Endothelial cell of umbilical vein (primary cell): ENCODE data around the gene KIAA1217. TPM values are rescaled to one million over a fixed set of nuclear protein-coding genes. Genes with fewer than 3 reads are reported as not detected.

Experiments
- BruUV-seq: library from RNA; stranded (reverse); fragments of 400-500 nt; replicated peaks from 2 replicates; lab custom pipeline; 2021; lab: Mats Ljungman, UMichigan
- CTCF ChIA-PET: fragments of 300-600, 350-600 bp; sonication (Branson Sonifier 250); formaldehyde crosslinking; loops from one replicate; lab custom pipeline; 2021; ENCODE audit warnings: antibody characterized with exemption, inconsistent platforms; lab: Charles Lee
- POLR2A ChIA-PET: fragments of 300-600, 350-600 bp; sonication (Branson Sonifier 250); formaldehyde crosslinking; loops from one replicate; lab custom pipeline; 2021; ENCODE audit warnings: antibody characterized with exemption, inconsistent platforms; lab: Charles Lee
- DNase-seq: peaks from one replicate; pipeline ENCODE4 v3.0.0-alpha.2; 2011; ENCODE audit warnings: low read depth, low spot score
- FAIRE-seq: peaks from 2 replicates; lab custom pipeline; 2011; peaks lifted over from hg19 to GRCh38; lab: Jason Lieb, UNC
- H2AFZ ChIP-seq: 2 replicates; pipeline ENCODE4 v1.6.0; 2012; ENCODE audit warnings: low read depth, low read length, control low read depth, inconsistent platforms
- H3K27ac ChIP-seq: 2 replicates; pipeline ENCODE4 v1.5.1; 2011; ENCODE audit warnings: low read depth, mild to moderate bottlenecking, control low read depth, low read length, moderate library complexity; ENCODE audit not compliant: insufficient read depth
- H3K27me3 ChIP-seq, 2 experiments: 2 replicates each; pipeline versions ENCODE4 v1.6.0 to v1.6.1; 2011; ENCODE audit warnings: low read length in 2 of 2, mixed read lengths in 1 of 2; ENCODE audit not compliant: control insufficient read depth in 2 of 2, insufficient read depth in 2 of 2
- H3K36me3 ChIP-seq, 2 experiments: 2 replicates in 1 of 2; 3 replicates in 1 of 2; pipeline ENCODE4 v1.5.1; 2011; ENCODE audit warnings: low read length in 2 of 2, mild to moderate bottlenecking in 1 of 2, moderate library complexity in 1 of 2; ENCODE audit not compliant: control insufficient read depth in 2 of 2, insufficient read depth in 2 of 2; ENCODE audit errors: extremely low read depth in 1 of 2
- H3K4me1 ChIP-seq: 3 replicates; pipeline ENCODE4 v1.5.1; 2011; ENCODE audit warnings: mild to moderate bottlenecking, low read length; ENCODE audit not compliant: control insufficient read depth, insufficient read depth; ENCODE audit errors: extremely low read depth
- H3K4me2 ChIP-seq: 2 replicates; pipeline ENCODE4 v1.6.1; 2011; ENCODE audit warnings: low read length, control low read depth, mixed read lengths; ENCODE audit not compliant: insufficient read depth
- H3K4me3 ChIP-seq, 3 experiments: fragments of 200-600 bp in 1 of 3; sonication (generic), shearing (Covaris generic) in 1 of 3; replicated peaks in 1 of 3; 2 replicates each; pipeline ENCODE4 v1.5.1; 2011 to 2016; ENCODE audit warnings: control low read depth in 3 of 3, low read length in 3 of 3, mild to moderate bottlenecking in 2 of 3, inconsistent platforms in 1 of 3, low read depth in 1 of 3, moderate library complexity in 1 of 3; ENCODE audit not compliant: insufficient read depth in 1 of 3
- H3K79me2 ChIP-seq: 2 replicates; pipeline ENCODE4 v1.6.0; 2012; ENCODE audit warnings: low read length, inconsistent platforms; ENCODE audit not compliant: control insufficient read depth, insufficient read depth
- H3K9ac ChIP-seq: replicated peaks from 2 replicates; pipeline ENCODE3; 2011; ENCODE audit warnings: low read length, control low read depth; ENCODE audit not compliant: insufficient read depth; ENCODE audit errors: extremely low read depth
- H3K9me1 ChIP-seq: replicated peaks from 3 replicates; pipeline ENCODE4 v1.6.0; 2011; ENCODE audit warnings: mild to moderate bottlenecking, low read length; ENCODE audit not compliant: control insufficient read depth, insufficient read depth; ENCODE audit errors: extremely low read depth
- H3K9me3 ChIP-seq: replicated peaks from 2 replicates; pipeline ENCODE4 v1.5.1; 2012; ENCODE audit warnings: low read length, inconsistent platforms; ENCODE audit not compliant: control insufficient read depth, insufficient read depth
- H4K20me1 ChIP-seq: replicated peaks from 2 replicates; pipeline ENCODE3; 2011; ENCODE audit warnings: mild to moderate bottlenecking, low read length; ENCODE audit not compliant: control insufficient read depth, insufficient read depth; ENCODE audit errors: extremely low read depth
- EZH2 ChIP-seq: IDR thresholded peaks from 2 replicates; pipeline ENCODE4 v1.6.1; 2012; ENCODE audit warnings: borderline replicate concordance, low read depth, mild to moderate bottlenecking, moderate library complexity, low read length, inconsistent platforms; ENCODE audit not compliant: severe bottlenecking
- FOS ChIP-seq: IDR thresholded peaks from 2 replicates; pipeline ENCODE4 v1.6.1; 2011; ENCODE audit warnings: mild to moderate bottlenecking, low read length, moderate library complexity, borderline replicate concordance; ENCODE audit not compliant: insufficient read depth
- GATA2 ChIP-seq: IDR thresholded peaks from 2 replicates; pipeline ENCODE4 v1.7.0; 2011; ENCODE audit warnings: low read depth, mild to moderate bottlenecking, moderate library complexity, mixed read lengths, low read length; ENCODE audit not compliant: insufficient read length, insufficient read depth
- JUN ChIP-seq: IDR thresholded peaks from 2 replicates; pipeline ENCODE4 v1.6.1; 2011; ENCODE audit warnings: borderline replicate concordance, low read depth; ENCODE audit not compliant: insufficient read length, insufficient read depth
- MYC ChIP-seq: IDR thresholded peaks from one replicate; pipeline ENCODE4 v1.6.1; 2011; ENCODE audit warnings: mild to moderate bottlenecking, low read depth, low read length
- POLR2A ChIP-seq: IDR thresholded peaks from 2 replicates; pipeline ENCODE4 v1.6.1; 2012; ENCODE audit warnings: low read depth, mild to moderate bottlenecking, control low read depth, low read length
- POLR2AphosphoS5 ChIP-seq: IDR thresholded peaks from 2 replicates; pipeline ENCODE4 v1.6.1; 2012; ENCODE audit warnings: low read depth, mild to moderate bottlenecking, control low read depth, low read length, moderate library complexity; ENCODE audit not compliant: insufficient read depth
- dilution Hi-C: fragments of 300-500 bp; cut with MboI; formaldehyde crosslinking; loops from one replicate; pipeline ENCODE4 v1.15.0; 2019; ENCODE audit warnings: low sequenced_read_pairs; ENCODE audit not compliant: extremely low pct_ligation_motif_present
- intact Hi-C: fragments of 100-400 bp; cut with micrococcal nuclease; formaldehyde crosslinking; loops from one replicate; pipeline ENCODE4 v1.10.0; 2022
- polyA plus RNA-seq, 4 experiments: library from polyadenylated mRNA; depleted of rRNA in 3 of 4; stranded (reverse) in 3 of 4; unstranded in 1 of 4; fragments of >200 nt; gene quantifications; 2 replicates each; pipeline versions ENCODE4 v1.2.1 to v1.2.3, GENCODE V29; 2011 to 2012; ENCODE audit warnings: missing spikeins in 1 of 4
- total RNA-seq: library from RNA; stranded (reverse); gene quantifications from 2 replicates; pipeline ENCODE4 v1.2.3, GENCODE V29; 2021
- TF ChIP-seq, protein P1 (sequence below), 2 donors: IDR thresholded peaks; 1 replicate in 1 of 2; 2 replicates in 1 of 2; pipeline ENCODE4 v1.5.1; 2011; ENCODE audit warnings: low read length in 2 of 2, mild to moderate bottlenecking in 2 of 2, moderate library complexity in 2 of 2, control low read depth in 1 of 2, inconsistent platforms in 1 of 2, low read depth in 1 of 2; ENCODE audit not compliant: insufficient read depth in 1 of 2; ENCODE audit errors: extremely low read depth in 1 of 2
- TF ChIP-seq, protein P2 (sequence below): IDR thresholded peaks from 2 replicates; pipeline ENCODE4 v1.6.1; 2011; ENCODE audit not compliant: insufficient read depth, insufficient read length

Gene KIAA1217
- total and polyA plus RNA-seq, 2 donors (not counting 3 experiments of a cell fraction or from before 2014, with no cell fraction given), result 0.83 to 10.3 TPM

DNA sequence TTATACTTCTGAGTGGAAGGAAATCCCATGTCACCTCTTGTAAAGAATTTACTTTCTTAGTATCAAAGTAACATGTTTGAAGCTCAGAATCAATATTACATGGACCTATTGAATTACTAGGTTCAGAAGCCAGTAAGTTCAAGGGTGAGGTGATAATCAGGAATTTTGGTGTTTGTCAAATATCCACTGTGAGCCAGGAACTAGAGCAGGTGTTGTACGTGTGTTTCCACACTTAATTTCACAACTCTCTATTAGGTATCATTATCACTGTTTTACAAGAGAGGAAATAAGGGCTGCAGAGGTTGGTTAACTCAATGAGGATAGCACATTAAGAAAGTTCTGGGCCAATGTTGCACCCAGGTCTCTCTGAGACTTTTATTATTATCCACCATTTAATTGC is 130.4 kb downstream of the KIAA1217 start:
- no peak for DNase-seq
- no peak for FAIRE-seq
- Histone ChIP-seq H3K9ac (no peak overlapping the region), H3K4me1 (no peaks in the 10 kb centered on the region), H3K9me1 (no peaks in the 10 kb centered on the region), H3K9me3 (no peaks in the 10 kb centered on the region), H3K27ac (no peak overlapping the region), H3K36me3 (no peaks in the 10 kb centered on the region), H2AFZ (no peak overlapping the region), H3K79me2 (no peaks in the 10 kb centered on the region), H3K27me3 (no peaks in the 10 kb centered on the region), H3K4me2 (no peak overlapping the region), H3K4me3 (no peak overlapping the region), H4K20me1 (no peaks in the 10 kb centered on the region)
- TF ChIP-seq POLR2AphosphoS5, result no peak
- TF ChIP-seq JUN, result no peak
- dilution Hi-C loops, result no loop called here
- POLR2A ChIA-PET, result no interaction called here
- CTCF ChIA-PET, result no interaction called here
- no TSS peak for BruUV-seq
- intact Hi-C loops, result no loop called here

DNA sequence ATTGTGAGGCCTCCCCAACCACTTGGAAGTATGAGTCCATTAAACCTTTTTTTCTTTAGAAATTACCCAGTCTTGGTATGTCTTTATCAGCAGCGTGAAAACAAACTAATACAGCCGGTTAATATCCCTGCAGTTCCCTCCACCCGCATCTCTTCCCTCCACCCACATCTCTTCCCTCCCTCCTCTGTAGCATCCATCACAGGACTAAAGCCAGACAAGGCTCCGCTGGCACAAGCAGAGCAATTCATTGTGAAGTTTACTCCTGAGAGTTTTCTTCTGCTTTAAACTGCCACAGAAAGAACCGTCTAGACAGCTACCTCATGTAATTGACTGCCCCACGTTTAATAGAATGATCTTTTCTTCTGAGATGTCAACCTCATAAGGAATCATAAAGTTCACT is 131.5 kb downstream of the KIAA1217 start:
- POLR2A ChIA-PET, result no interaction called here
- H3K4me2 ChIP-seq, result no peak overlapping the region
- BruUV-seq, result no TSS peak

More for the DNA sequence above, 131.5 kb downstream of the KIAA1217 start:
- no peak overlapping the region for H2AFZ ChIP-seq
- DNase-seq (no peak), FAIRE-seq (no peak)
- H4K20me1 ChIP-seq, result no peaks in the 10 kb centered on the region
- dilution Hi-C loops (no loop called here), intact Hi-C loops (no loop called here)
- H3K9me1 ChIP-seq, result no peaks in the 10 kb centered on the region
- no peak for TF ChIP-seq EZH2
- no peak for TF ChIP-seq JUN
- TF ChIP-seq, protein P1, sequence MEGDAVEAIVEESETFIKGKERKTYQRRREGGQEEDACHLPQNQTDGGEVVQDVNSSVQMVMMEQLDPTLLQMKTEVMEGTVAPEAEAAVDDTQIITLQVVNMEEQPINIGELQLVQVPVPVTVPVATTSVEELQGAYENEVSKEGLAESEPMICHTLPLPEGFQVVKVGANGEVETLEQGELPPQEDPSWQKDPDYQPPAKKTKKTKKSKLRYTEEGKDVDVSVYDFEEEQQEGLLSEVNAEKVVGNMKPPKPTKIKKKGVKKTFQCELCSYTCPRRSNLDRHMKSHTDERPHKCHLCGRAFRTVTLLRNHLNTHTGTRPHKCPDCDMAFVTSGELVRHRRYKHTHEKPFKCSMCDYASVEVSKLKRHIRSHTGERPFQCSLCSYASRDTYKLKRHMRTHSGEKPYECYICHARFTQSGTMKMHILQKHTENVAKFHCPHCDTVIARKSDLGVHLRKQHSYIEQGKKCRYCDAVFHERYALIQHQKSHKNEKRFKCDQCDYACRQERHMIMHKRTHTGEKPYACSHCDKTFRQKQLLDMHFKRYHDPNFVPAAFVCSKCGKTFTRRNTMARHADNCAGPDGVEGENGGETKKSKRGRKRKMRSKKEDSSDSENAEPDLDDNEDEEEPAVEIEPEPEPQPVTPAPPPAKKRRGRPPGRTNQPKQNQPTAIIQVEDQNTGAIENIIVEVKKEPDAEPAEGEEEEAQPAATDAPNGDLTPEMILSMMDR (IDR thresholded peaks at IDR 0.05; ENCODE audit: extremely low read depth in 1 of 2, insufficient read depth in 1 of 2, low read depth in 1 of 2, low read length in 2 of 2), result no peak
- no peak for TF ChIP-seq FOS
- TF ChIP-seq, protein P2, sequence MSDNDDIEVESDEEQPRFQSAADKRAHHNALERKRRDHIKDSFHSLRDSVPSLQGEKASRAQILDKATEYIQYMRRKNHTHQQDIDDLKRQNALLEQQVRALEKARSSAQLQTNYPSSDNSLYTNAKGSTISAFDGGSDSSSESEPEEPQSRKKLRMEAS, result no peak
- no peak for TF ChIP-seq MYC
- TF ChIP-seq POLR2A, result no peak
- no peak for TF ChIP-seq GATA2
- TF ChIP-seq POLR2AphosphoS5, result no peak
- H3K27me3 ChIP-seq, result no peaks in the 10 kb centered on the region
- CTCF ChIA-PET, result no interaction called here
- H3K4me1 ChIP-seq, result no peaks in the 10 kb centered on the region
- no peak overlapping the region for H3K9ac ChIP-seq
- H3K9me3 ChIP-seq, result no peaks in the 10 kb centered on the region
- H3K36me3 ChIP-seq, result no peaks in the 10 kb centered on the region
- H3K27ac ChIP-seq, result no peak overlapping the region
- H3K4me3 ChIP-seq, result no peak overlapping the region
- no peaks in the 10 kb centered on the region for H3K79me2 ChIP-seq
